HG03439 (cell line): Measurements from ENCODE around the gene JAKMIP3.

ENCODE experiments used
- ATAC-seq: cut with Tn5 transposase; IDR thresholded peaks from one replicate; pipeline ENCODE4 v1.9.1; 2021; ENCODE audit warnings: mild to moderate bottlenecking, moderate library complexity; ENCODE audit not compliant: unreplicated experiment

JAKMIP3 gene

DNA sequence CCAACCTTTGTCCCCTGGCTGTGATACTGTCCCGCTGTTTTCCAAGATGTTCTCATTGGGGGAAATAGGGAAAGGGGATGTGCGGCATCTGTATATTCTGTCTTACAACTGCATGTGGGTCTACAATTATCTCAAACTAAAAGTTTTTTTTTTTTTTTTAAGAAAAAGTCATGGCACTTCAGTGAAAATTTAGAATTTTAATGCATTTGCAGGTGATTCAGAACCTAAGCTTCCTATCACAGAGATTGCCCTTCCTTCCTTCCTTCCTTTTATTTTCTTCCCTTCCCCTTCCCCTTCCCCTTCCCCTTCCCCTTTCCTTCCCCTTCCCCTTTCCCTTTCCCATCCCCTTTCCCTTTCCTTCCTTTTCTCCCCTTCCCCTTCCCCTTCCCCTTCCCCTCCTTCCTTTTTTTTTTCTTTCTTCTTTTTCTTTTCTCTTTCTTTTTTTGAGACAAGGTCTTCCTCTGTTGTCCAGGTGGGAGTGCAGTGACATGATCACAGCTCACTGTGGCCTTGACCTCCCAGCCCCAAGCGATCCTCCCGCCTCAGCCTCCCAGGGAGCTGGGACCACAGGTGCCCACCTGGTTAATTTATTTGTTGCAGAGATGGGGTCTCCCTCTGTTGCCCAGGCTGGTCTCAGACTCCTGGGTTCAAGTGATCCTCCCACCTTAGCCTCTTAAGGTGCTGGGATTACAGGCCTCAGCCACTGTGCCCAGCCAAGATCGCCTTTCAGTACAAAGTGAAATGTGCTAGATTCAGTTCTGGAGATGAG lies 32.0 kb downstream of the JAKMIP3 start:
- no peak for ATAC-seq

DNA sequence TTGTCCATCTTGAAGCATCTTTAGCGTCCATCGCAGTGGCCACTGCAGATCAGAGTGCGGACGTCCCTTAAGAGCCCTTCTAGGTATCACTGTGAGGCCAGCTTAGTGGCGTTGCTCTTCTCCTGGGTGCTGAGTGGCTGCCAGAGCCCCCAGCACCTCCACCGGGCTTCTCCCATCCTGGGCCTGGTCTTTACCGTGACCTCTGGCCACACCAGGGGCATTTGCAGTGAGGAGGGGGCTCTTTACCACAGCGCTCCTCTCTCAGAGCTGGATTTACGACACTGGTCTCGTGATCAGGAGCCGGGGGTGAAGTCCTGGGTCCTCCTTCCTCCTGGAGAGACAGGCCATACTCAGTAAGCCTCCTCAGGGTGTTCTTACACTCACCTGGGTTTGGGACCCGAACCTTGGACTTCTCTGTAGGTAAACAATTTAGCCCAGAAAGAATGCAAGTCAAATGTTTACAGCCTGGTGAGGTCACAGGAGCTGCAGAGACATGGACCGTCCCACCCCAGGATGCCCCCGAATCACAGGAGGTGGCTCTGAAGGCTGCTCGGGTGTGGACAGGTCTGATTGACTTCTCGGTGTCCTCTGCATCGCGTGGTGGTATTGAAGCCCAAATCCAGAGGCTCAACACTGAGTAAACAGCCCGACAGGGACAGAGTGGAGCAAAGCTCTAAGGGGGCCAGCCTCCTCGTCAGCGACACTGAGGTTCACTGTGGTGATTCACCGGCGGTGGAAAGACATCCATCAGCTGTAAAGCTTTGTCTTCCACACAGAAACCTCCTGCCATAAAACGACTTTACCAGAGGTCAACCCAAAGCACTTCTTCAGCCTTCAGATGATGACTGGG lies 33.0 kb downstream of the JAKMIP3 start:
- no peak for ATAC-seq

GRCh38 chr10:132099389-132100090 lies 33.8 kb downstream of the JAKMIP3 start:
- no peak for ATAC-seq

DNA sequence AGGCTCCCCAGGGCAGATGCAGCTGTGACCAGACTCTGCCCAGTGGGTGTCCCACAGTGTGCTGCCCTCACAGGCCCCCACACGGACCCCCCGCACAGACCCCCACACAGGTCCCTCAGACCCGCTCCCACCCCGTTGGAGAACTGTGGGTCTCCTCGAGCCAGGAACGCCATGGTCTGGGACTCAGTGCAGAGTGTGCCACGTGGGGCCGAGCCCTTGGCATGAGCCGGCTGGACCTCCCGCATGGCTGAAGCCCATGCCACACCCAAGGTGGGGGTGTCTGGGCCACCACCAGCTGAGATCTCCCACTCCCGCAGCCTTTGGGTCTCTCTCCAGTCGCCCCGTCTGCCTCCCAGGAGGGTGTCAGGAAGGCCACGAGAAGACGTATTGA lies 34.3 kb downstream of the JAKMIP3 start:
- no peak for ATAC-seq

GRCh38 chr10:132100556-132101349 lies 35.0 kb downstream of the JAKMIP3 start:
- ATAC-seq = no peak

GRCh38 chr10:132101529-132101928 lies 35.8 kb downstream of the JAKMIP3 start:
- no peak for ATAC-seq

DNA sequence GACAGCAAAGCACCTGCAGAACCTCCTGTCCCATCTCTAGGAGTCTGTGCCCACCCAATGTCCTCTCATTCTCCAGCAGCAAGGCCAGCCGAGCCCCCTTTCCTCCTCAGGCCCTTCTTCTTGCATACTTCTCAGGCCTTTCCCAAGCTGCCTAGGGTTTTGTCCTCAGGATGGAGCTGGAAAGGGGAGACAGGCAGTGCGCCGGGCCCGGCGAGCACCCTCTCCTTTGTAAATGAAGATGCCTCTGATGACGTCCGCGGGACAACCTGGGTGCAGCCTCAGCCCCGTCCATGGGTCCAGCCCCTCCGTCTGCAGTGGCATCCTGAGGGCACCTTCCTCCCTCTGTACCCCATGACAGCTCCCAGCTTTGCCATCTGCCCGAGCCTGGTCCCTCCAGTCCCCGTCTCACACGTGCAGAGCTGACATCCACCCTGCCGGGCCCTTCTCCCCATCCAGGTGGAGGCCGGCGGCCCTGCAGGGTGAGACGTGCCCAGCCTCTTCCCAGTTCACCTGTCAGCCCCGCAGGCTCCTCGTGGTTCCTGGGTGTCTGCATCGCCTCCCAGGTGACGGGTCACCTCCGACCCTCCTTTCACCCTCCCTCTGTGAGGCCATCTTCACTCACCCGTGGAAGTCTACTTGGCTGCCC lies 36.4 kb downstream of the JAKMIP3 start:
- ATAC-seq = no peak

GRCh38 chr10:132102717-132103110 lies 37.0 kb downstream of the JAKMIP3 start:
- ATAC-seq = no peak

- no peak for ATAC-seq
Observed at GRCh38 chr10:132103116-132103910, 37.6 kb downstream of the JAKMIP3 start.

- no peak for ATAC-seq
Observed at GRCh38 chr10:132104062-132104461, 38.3 kb downstream of the JAKMIP3 start.

DNA sequence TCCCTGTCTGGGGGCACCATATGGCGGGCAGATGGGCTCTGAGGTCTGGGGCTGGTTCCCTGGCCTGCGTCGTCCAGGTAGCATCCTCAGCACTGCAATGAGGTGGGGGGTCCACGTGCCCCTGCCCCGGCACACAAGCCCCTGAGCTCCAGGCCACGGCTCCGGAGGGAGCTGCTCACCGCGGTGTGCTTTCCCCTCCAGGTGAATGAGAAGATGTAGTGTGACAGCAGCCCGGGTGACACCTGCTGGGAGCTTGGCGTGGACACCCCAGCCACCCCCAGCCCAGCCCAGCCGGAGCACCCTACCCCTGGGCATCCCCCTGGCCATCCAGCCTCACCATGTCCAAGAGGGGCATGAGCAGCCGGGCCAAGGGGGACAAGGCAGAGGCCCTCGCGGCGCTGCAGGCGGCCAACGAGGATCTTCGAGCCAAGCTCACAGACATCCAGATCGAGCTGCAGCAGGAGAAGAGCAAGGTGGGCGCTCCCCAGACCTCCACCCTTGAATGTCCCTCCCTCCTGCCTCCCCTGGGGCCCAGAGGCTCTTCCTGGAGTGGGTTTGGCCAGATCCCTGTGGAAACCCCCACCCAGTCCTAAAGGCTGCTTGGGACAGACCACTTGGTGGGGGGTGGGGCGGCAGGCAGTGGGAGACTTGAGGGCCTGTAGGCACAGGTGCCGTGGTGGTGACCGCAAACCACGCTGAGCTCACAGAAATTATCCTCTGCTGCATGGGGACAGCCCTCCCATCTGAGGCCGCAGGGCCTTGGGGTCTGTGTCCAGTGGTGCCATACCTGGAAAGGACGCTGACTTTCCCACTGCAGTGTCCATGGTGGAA lies 38.9 kb downstream of the JAKMIP3 start:
- ATAC-seq = no peak

GRCh38 chr10:132105302-132105995 lies 39.7 kb downstream of the JAKMIP3 start:
- ATAC-seq = no peak

DNA sequence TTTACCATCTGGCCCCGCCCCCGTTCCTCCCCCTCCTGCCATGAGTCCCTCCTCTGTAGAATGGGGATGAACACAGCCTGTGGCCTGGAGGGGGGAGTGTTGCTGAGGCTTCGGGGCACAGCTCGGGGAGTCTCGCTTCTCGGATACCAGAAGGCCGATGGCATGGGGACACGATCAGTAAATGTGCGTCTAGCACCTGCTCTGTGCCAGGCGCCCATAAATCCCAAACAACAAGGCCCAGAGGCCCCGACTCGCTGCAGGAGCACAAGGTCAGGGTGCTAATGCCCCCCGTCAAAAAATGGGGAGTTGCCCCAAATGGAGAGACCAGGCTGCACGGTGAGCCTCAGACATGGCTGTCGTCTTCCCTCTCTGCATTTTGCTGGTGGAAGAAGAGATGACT lies 40.7 kb downstream of the JAKMIP3 start:
- ATAC-seq = no peak

DNA sequence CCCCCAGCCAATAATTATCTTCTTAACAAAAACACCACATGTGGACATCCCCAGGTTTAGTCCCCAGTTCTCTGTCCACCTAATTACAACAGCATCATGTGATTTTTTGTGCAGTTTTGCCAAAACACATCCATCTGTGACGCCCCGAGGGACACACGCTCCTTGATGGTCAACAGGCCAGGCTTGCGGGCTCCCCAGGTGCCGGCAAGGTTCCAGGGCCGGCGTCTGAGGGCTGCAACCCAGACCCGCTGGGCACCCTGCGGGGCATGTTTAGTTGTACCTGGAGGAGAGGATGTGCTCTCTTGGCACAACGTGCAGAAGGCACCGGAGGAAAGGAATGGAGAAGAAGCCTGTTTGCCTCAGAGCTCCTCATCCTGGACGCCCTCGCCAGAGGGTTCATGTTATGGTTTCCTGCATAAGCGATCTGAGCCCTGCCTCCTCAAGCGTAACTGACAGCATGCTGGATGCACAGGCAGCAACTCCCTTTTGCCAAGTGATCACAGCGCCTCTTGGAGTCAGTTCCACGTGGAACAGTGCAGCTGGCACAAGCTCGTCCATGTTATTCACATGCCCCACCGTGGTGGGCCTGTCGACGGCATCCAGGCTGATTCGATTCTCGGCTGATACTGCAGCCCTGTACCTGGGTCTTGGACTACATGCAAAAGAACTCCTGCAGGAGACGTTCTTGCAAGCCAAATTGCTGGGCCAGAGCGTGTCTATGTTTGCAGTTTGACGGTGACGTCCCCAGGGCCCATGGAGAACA lies 41.6 kb downstream of the JAKMIP3 start:
- no peak for ATAC-seq

DNA sequence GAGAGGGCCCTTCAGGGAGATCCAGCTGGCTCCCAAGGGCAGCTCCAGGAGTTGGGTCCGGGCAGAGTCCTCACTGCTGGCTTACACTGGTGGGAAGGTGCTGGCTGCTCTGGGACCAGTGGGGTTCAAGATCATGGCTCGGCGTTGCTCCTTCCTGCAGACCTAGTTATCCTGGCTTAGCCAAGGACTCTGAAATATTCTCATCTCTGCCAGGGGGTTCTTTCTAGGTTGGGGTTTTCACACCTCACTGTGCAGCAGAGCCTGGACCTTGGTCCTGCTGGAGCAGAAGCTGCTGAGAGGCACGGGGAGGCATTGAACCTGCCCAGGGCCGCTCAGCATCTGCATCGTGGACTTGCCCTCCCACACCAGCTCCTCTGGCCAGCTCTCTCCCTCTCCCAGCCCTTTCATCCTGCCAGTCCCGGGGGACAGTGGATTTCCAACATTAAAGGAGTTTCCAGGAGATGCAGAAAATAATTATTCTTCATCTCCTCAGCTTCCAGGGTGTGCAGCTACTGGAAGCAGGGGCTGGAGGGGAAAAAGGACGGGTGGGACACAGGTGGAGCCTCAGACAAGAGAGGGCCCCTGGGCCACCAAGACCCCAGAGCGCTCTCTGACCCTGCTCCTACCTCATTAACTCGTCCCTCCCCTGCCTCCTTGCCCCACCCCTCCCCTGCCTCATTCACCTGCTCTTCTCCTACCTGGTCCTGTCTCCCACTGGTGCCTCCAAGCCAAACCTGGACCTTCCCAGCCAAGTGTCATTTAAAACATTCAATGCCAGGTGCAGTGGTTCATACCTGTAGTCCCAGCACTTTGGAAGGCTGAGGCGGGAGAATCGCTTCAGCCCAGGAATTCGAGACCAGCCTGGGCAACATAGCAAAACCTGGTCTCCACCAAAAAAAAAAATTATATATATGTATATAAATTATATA lies 42.5 kb downstream of the JAKMIP3 start:
- no peak for ATAC-seq
